ENCODE measurements around the gene TNFRSF12A. TPM values are rescaled to one million over a fixed set of nuclear protein-coding genes. Genes with fewer than 3 reads are reported as not detected.

Gene TNFRSF12A
- total and polyA plus RNA-seq, 9 of the 15 experiments (the other 6 are each of a cell fraction or from before 2014, with no cell fraction given), result 0.41 to 61.8 (median 26.5) TPM

GRCh38 chr16:3023669-3024478, 3.7 kb downstream of the TNFRSF12A start, which contains the start of the genes HCFC1R1 and THOC6 (continued):
- no peak for TF ChIP-seq MXD1 (CRISPR knock-in tag; IDR thresholded peaks at IDR 0.05; ENCODE audit: borderline replicate concordance, poor library complexity, severe bottlenecking)
- no peak; the same call in 1 of the 2 replicates for TF ChIP-seq NFRKB (IDR thresholded peaks at IDR 0.05; ENCODE audit: low read depth)
- peak; percentile 85 for TF ChIP-seq RAD51 (IDR thresholded peaks at IDR 0.05; ENCODE audit: borderline replicate concordance, low read depth)
- peak; percentile 43 for TF ChIP-seq NCOR1 (IDR thresholded peaks at IDR 0.05)
- no peak for TF ChIP-seq CLOCK (CRISPR knock-in tag; IDR thresholded peaks at IDR 0.05; ENCODE audit: borderline replicate concordance)
- TF ChIP-seq SIN3A (IDR thresholded peaks at IDR 0.05; ENCODE audit: borderline replicate concordance in 2 of 2, control insufficient read depth in 1 of 2, low read depth in 2 of 2, low read length in 2 of 2), result peak; percentile 33 to 51; a peak in 2 of 4 replicates
- TF ChIP-seq MITF (IDR thresholded peaks at IDR 0.05), result peak; percentile 87
- TF ChIP-seq CEBPZ (IDR thresholded peaks at IDR 0.05; ENCODE audit: borderline replicate concordance, low read depth, low read length), result no peak
- peak; percentile 94 for TF ChIP-seq L3MBTL2 (IDR thresholded peaks at IDR 0.05)
- TF ChIP-seq HNRNPUL1 (IDR thresholded peaks at IDR 0.05; ENCODE audit: low read length), result no peak
- TF ChIP-seq POLR3A (IDR thresholded peaks at IDR 0.05; ENCODE audit: borderline replicate concordance, extremely low read depth, insufficient read depth, insufficient read length), result no peak
- peak; percentile 99 for TF ChIP-seq HCFC1 (IDR thresholded peaks at IDR 0.05; ENCODE audit: low read depth, low read length)
- TF ChIP-seq ZBTB2 (IDR thresholded peaks at IDR 0.05), result peak; percentile 95
- peak; percentile 54 for TF ChIP-seq SAP30 (IDR thresholded peaks at IDR 0.05; ENCODE audit: borderline replicate concordance, insufficient read depth, low read depth, low read length, poor library complexity, severe bottlenecking)
- no peak for TF ChIP-seq ZNF695 (CRISPR knock-in tag; IDR thresholded peaks at IDR 0.05)
- no peak for TF ChIP-seq RHOXF2B (CRISPR knock-in tag; conservative IDR thresholded peaks at IDR 0.05)

Data from K562 (cell line).